ENCODE measurements around the gene INSIG1. TPM values are rescaled to one million over a fixed set of nuclear protein-coding genes. Genes with fewer than 3 reads are reported as not detected.

INSIG1 gene
- total RNA-seq, 1 experiment from 2014 or later: 53.4 TPM

- CTCF ChIA-PET: no interaction called here
These were observed 56.8 kb downstream of the INSIG1 start for GRCh38 chr7:155354371-155355048.

GRCh38 chr7:155355176-155355575, 57.5 kb downstream of the INSIG1 start:
- Histone ChIP-seq H3K27ac (ENCODE audit: low read depth, low read length, poor library complexity, severe bottlenecking) (no peak overlapping the region), H3K9me3 (ENCODE audit: low read depth, low read length, poor library complexity, severe bottlenecking) (no peaks in the 10 kb centered on the region), H3K4me1 (ENCODE audit: insufficient read depth, low read length, poor library complexity, severe bottlenecking) (no peaks in the 10 kb centered on the region), H3K36me3 (ENCODE audit: insufficient read depth, low read length, poor library complexity, severe bottlenecking) (no peaks in the 10 kb centered on the region), H3K4me3 (ENCODE audit: low read depth, low read length, poor library complexity, severe bottlenecking) (no peak overlapping the region), H3K27me3 (replicated peaks; ENCODE audit: insufficient read depth, low read depth, low read length, poor library complexity) (peaks cover 39% of the 10 kb centered on the region)
- TF ChIP-seq CTCF (conservative IDR thresholded peaks at IDR 0.05; ENCODE audit: low read depth, low read length) (no peak), EZH2 (IDR thresholded peaks at IDR 0.05; ENCODE audit: borderline replicate concordance, low read depth, low read length, poor library complexity, severe bottlenecking) (no peak)
- BruUV-seq (replicated peaks): no TSS peak
- ChIA-PET CTCF (no interaction called here), POLR2A (ENCODE audit: low non-redundant PET) (no interaction called here)
- intact Hi-C loops (cut with micrococcal nuclease; ENCODE audit: unreplicated experiment): loop anchor here (5.0 kb wide), 1 partner anchor 428 kb away; no protein-coding TSS in a partner anchor
- DNase-seq (ENCODE audit: low spot score): no peak

More at GRCh38 chr7:155354371-155355048, 56.8 kb downstream of the INSIG1 start:
- no TSS peak for BruUV-seq (replicated peaks)
- H3K27me3 ChIP-seq (replicated peaks; ENCODE audit: insufficient read depth, low read depth, low read length, poor library complexity): peaks cover 32% of the 10 kb centered on the region
- H3K9me3 ChIP-seq (ENCODE audit: low read depth, low read length, poor library complexity, severe bottlenecking): no peaks in the 10 kb centered on the region
- H3K4me3 ChIP-seq (ENCODE audit: low read depth, low read length, poor library complexity, severe bottlenecking): no peak overlapping the region
- no peaks in the 10 kb centered on the region for H3K4me1 ChIP-seq (ENCODE audit: insufficient read depth, low read length, poor library complexity, severe bottlenecking)
- POLR2A ChIA-PET (ENCODE audit: low non-redundant PET): no interaction called here
- no peak overlapping the region for H3K27ac ChIP-seq (ENCODE audit: low read depth, low read length, poor library complexity, severe bottlenecking)
- intact Hi-C loops (cut with micrococcal nuclease; ENCODE audit: unreplicated experiment): loop anchor here (5.0 kb wide), 1 partner anchor 427 kb away; no protein-coding TSS in a partner anchor
- no peaks in the 10 kb centered on the region for H3K36me3 ChIP-seq (ENCODE audit: insufficient read depth, low read length, poor library complexity, severe bottlenecking)
- TF ChIP-seq EZH2 (IDR thresholded peaks at IDR 0.05; ENCODE audit: borderline replicate concordance, low read depth, low read length, poor library complexity, severe bottlenecking): no peak
- TF ChIP-seq CTCF (conservative IDR thresholded peaks at IDR 0.05; ENCODE audit: low read depth, low read length): no peak
- DNase-seq (ENCODE audit: low spot score): no peak

GRCh38 chr7:155355745-155356144, 58.1 kb downstream of the INSIG1 start:
- Histone ChIP-seq H3K36me3 (ENCODE audit: insufficient read depth, low read length, poor library complexity, severe bottlenecking) (no peaks in the 10 kb centered on the region), H3K4me1 (ENCODE audit: insufficient read depth, low read length, poor library complexity, severe bottlenecking) (no peaks in the 10 kb centered on the region), H3K27me3 (replicated peaks; ENCODE audit: insufficient read depth, low read depth, low read length, poor library complexity) (peaks cover 44% of the 10 kb centered on the region), H3K9me3 (ENCODE audit: low read depth, low read length, poor library complexity, severe bottlenecking) (no peaks in the 10 kb centered on the region), H3K27ac (ENCODE audit: low read depth, low read length, poor library complexity, severe bottlenecking) (no peak overlapping the region), H3K4me3 (ENCODE audit: low read depth, low read length, poor library complexity, severe bottlenecking) (no peak overlapping the region)
- no TSS peak for BruUV-seq (replicated peaks)
- intact Hi-C loops (cut with micrococcal nuclease; ENCODE audit: unreplicated experiment): loop anchor here (5.0 kb wide), 1 partner anchor 428 kb away; no protein-coding TSS in a partner anchor
- ChIA-PET POLR2A (ENCODE audit: low non-redundant PET) (no interaction called here), CTCF (no interaction called here)
- TF ChIP-seq EZH2 (IDR thresholded peaks at IDR 0.05; ENCODE audit: borderline replicate concordance, low read depth, low read length, poor library complexity, severe bottlenecking): no peak
- TF ChIP-seq CTCF (conservative IDR thresholded peaks at IDR 0.05; ENCODE audit: low read depth, low read length): no peak
- DNase-seq (ENCODE audit: low spot score): no peak
